Activated T-cell treated with anti-CD3 and anti-CD28 coated beads, Interleukin-2, amount 50 U/mL, for 72 hours (primary cell): ENCODE data around the gene SLC29A2. TPM values are rescaled to one million over a fixed set of nuclear protein-coding genes. Genes with fewer than 3 reads are reported as not detected.
A peak's percentile ranks its signal among the peaks of the same experiment; 100 is the strongest.
"Not testable (repeated sequence)": the region's sequence is repeated elsewhere in the genome, so short reads cannot be mapped to it uniquely, and the experiment has no call there.

Source experiments
- ATAC-seq, 2 donors: fragments of 150-1000 bp; cut with Tn5 transposase; replicated peaks in 1 of 2; 2 replicates each; pipeline ENCODE4 v1.10.0; 2021; ENCODE audit warnings: moderate library complexity in 2 of 2, mild to moderate bottlenecking in 1 of 2
- DNase-seq, 2 donors: peaks; one replicate each; pipeline ENCODE4 v3.0.0; 2021 to 2022; ENCODE audit warnings: mixed read lengths in 1 of 2
- H3K27ac Mint-ChIP-seq: one replicate; pipeline ENCODE4 v1.8.0; 2022; ENCODE audit warnings: mild to moderate bottlenecking, moderate library complexity, mixed read lengths
- H3K27me3 Mint-ChIP-seq: one replicate; pipeline ENCODE4 v1.8.0; 2022; ENCODE audit warnings: low read depth, mixed read lengths
- H3K36me3 Mint-ChIP-seq, 2 donors: one replicate each; pipeline ENCODE4 v1.8.0; 2022; ENCODE audit warnings: mixed read lengths in 2 of 2, mild to moderate bottlenecking in 1 of 2; ENCODE audit not compliant: insufficient read depth in 2 of 2
- H3K4me1 Mint-ChIP-seq: one replicate; pipeline ENCODE4 v1.8.0; 2022; ENCODE audit warnings: low read depth, mixed read lengths
- H3K4me3 Mint-ChIP-seq, 2 donors: one replicate each; pipeline ENCODE4 v1.8.0; 2022; ENCODE audit warnings: mild to moderate bottlenecking in 2 of 2, mixed read lengths in 2 of 2, moderate library complexity in 2 of 2
- H3K9me3 Mint-ChIP-seq, 2 donors: one replicate each; pipeline ENCODE4 v1.8.0; 2022; ENCODE audit warnings: mixed read lengths in 2 of 2
- total RNA-seq, 2 donors: library from RNA; stranded (reverse); gene quantifications; one replicate each; pipeline ENCODE4 v1.2.3, GENCODE V29; 2022

SLC29A2 gene
- total RNA-seq, 2 donors from 2014 or later, result 3.3 to 3.6 TPM

- peaks cover 32% of the 10 kb centered on the region for H3K27me3 Mint-ChIP-seq
- H3K4me1 Mint-ChIP-seq, result peaks cover 7% of the 10 kb centered on the region
- H3K36me3 Mint-ChIP-seq, result no peaks in the 10 kb centered on the region
- no peaks in the 10 kb centered on the region for H3K9me3 Mint-ChIP-seq
- ATAC-seq (no peak), DNase-seq (no peak)
- peak overlapping the region in 1 of 2 donors; percentile 90 for H3K4me3 Mint-ChIP-seq
- H3K27ac Mint-ChIP-seq, result no peak overlapping the region
Measured at GRCh38 chr11:66409226-66409625, 37.7 kb upstream of the SLC29A2 start.

- H3K9me3 Mint-ChIP-seq, result no peaks in the 10 kb centered on the region
- H3K4me3 Mint-ChIP-seq, result peak overlapping the region; percentile 89 to 90
- H3K36me3 Mint-ChIP-seq, result no peaks in the 10 kb centered on the region
- H3K4me1 Mint-ChIP-seq, result peaks cover 7% of the 10 kb centered on the region
- peaks cover 26% of the 10 kb centered on the region for H3K27me3 Mint-ChIP-seq
- DNase-seq (peak; percentile 92 to 96), ATAC-seq (peak; percentile 88 to 91)
- no peak overlapping the region for H3K27ac Mint-ChIP-seq
Measured at GRCh38 chr11:66408488-66409214, 37.1 kb upstream of the SLC29A2 start.

- Mint-ChIP-seq H3K27ac (no peak overlapping the region), H3K4me1 (peaks cover 7% of the 10 kb centered on the region), H3K9me3 (no peaks in the 10 kb centered on the region), H3K27me3 (peaks cover 25% of the 10 kb centered on the region), H3K4me3 (no peak overlapping the region), H3K36me3 (no peaks in the 10 kb centered on the region)
- ATAC-seq (no peak), DNase-seq (no peak)
Measured at GRCh38 chr11:66407651-66408050, 36.1 kb upstream of the SLC29A2 start.

- no peak overlapping the region for H3K27ac Mint-ChIP-seq
Measured at GRCh38 chr11:66393954-66394353, 22.4 kb upstream of the SLC29A2 start.

GRCh38 chr11:66391322-66391721 is 19.8 kb upstream of the SLC29A2 start:
- peaks cover 3% of the 10 kb centered on the region for H3K4me1 Mint-ChIP-seq
- ATAC-seq, result no peak

More at GRCh38 chr11:66393954-66394353, 22.4 kb upstream of the SLC29A2 start:
- H3K4me3 Mint-ChIP-seq, result no peak overlapping the region
- no peaks in the 10 kb centered on the region for H3K36me3 Mint-ChIP-seq
- DNase-seq (no peak), ATAC-seq (no peak)
- H3K4me1 Mint-ChIP-seq, result no peaks in the 10 kb centered on the region
- H3K9me3 Mint-ChIP-seq, result no peaks in the 10 kb centered on the region
- H3K27me3 Mint-ChIP-seq, result no peaks in the 10 kb centered on the region

GRCh38 chr11:66388780-66389386 is 17.3 kb upstream of the SLC29A2 start:
- Mint-ChIP-seq H3K4me3 (no peak overlapping the region), H3K27ac (no peak overlapping the region), H3K27me3 (no peaks in the 10 kb centered on the region), H3K4me1 (peaks cover 8% of the 10 kb centered on the region), H3K9me3 (no peaks in the 10 kb centered on the region), H3K36me3 (no peaks in the 10 kb centered on the region)
- peak; percentile 71 to 82 for DNase-seq
- peak; percentile 66 to 74 for ATAC-seq

More at GRCh38 chr11:66391322-66391721, 19.8 kb upstream of the SLC29A2 start:
- no peak for DNase-seq
- no peak overlapping the region for H3K27ac Mint-ChIP-seq
- no peaks in the 10 kb centered on the region for H3K36me3 Mint-ChIP-seq
- H3K27me3 Mint-ChIP-seq, result no peaks in the 10 kb centered on the region
- no peaks in the 10 kb centered on the region for H3K9me3 Mint-ChIP-seq
- H3K4me3 Mint-ChIP-seq, result no peak overlapping the region

- Mint-ChIP-seq H3K9me3 (no peaks in the 10 kb centered on the region), H3K4me3 (peak overlapping the region; percentile 60 to 71), H3K27ac (no peak overlapping the region), H3K36me3 (no peaks in the 10 kb centered on the region), H3K27me3 (no peaks in the 10 kb centered on the region), H3K4me1 (peaks cover 8% of the 10 kb centered on the region)
- DNase-seq (peak; percentile 85), ATAC-seq (peak; percentile 60 to 72)
Measured at GRCh38 chr11:66386171-66387069, 14.9 kb upstream of the SLC29A2 start.

GRCh38 chr11:66384316-66384715 is 12.8 kb upstream of the SLC29A2 start:
- not testable (repeated sequence) for H3K27ac Mint-ChIP-seq, H3K27me3 Mint-ChIP-seq, H3K36me3 Mint-ChIP-seq, DNase-seq, H3K9me3 Mint-ChIP-seq, ATAC-seq, H3K4me3 Mint-ChIP-seq
- H3K4me1 Mint-ChIP-seq, result peaks cover 12% of the 10 kb centered on the region

- not testable (repeated sequence) for H3K36me3 Mint-ChIP-seq, H3K27ac Mint-ChIP-seq, H3K27me3 Mint-ChIP-seq, H3K4me3 Mint-ChIP-seq, ATAC-seq, H3K4me1 Mint-ChIP-seq, DNase-seq, H3K9me3 Mint-ChIP-seq
Measured at GRCh38 chr11:66380264-66380663, 8.7 kb upstream of the SLC29A2 start.

- not testable (repeated sequence) for H3K27me3 Mint-ChIP-seq, DNase-seq, H3K4me3 Mint-ChIP-seq, H3K27ac Mint-ChIP-seq, H3K9me3 Mint-ChIP-seq, ATAC-seq, H3K36me3 Mint-ChIP-seq
- peaks cover 22% of the 10 kb centered on the region for H3K4me1 Mint-ChIP-seq
Measured at GRCh38 chr11:66373690-66374287, 2.2 kb upstream of the SLC29A2 start.

- Mint-ChIP-seq H3K9me3 (no peaks in the 10 kb centered on the region), H3K4me1 (peaks cover 22% of the 10 kb centered on the region), H3K4me3 (peak overlapping the region in 1 of 2 donors; percentile 1), H3K36me3 (peaks cover 0 to 1% of the 10 kb centered on the region in 2 donors), H3K27ac (no peak overlapping the region), H3K27me3 (no peaks in the 10 kb centered on the region)
- ATAC-seq (no peak), DNase-seq (no peak)
Measured at GRCh38 chr11:66373265-66373664, 1.7 kb upstream of the SLC29A2 start.

GRCh38 chr11:66369073-66369894 is 2.3 kb downstream of the SLC29A2 start:
- ATAC-seq (no peak), DNase-seq (no peak)
- no peaks in the 10 kb centered on the region for H3K27me3 Mint-ChIP-seq
- peaks cover 22% of the 10 kb centered on the region for H3K4me1 Mint-ChIP-seq
- no peaks in the 10 kb centered on the region for H3K9me3 Mint-ChIP-seq
- no peak overlapping the region for H3K27ac Mint-ChIP-seq
- peak overlapping the region in 1 of 2 donors; percentile 87 for H3K4me3 Mint-ChIP-seq
- peaks cover 0 to 1% of the 10 kb centered on the region in 2 donors for H3K36me3 Mint-ChIP-seq
